ENCODE results near the gene PPP1R3A.

The PPP1R3A gene

GRCh38 chr7:113878394-113878992, 40.3 kb downstream of the PPP1R3A start:
- DNase-seq (no peak), ATAC-seq (no peak)

- ATAC-seq (no peak), DNase-seq (no peak)
These were observed 43.6 kb downstream of the PPP1R3A start for GRCh38 chr7:113875224-113875623.

GRCh38 chr7:113873554-113874151, 45.2 kb downstream of the PPP1R3A start:
- DNase-seq: no peak
- ATAC-seq: no peak

- ATAC-seq: no peak
These were observed 45.8 kb downstream of the PPP1R3A start for GRCh38 chr7:113872981-113873380.

GRCh38 chr7:113867325-113867724, 51.5 kb downstream of the PPP1R3A start:
- no peak for DNase-seq
- ATAC-seq: no peak

More at GRCh38 chr7:113872981-113873380, 45.8 kb downstream of the PPP1R3A start:
- DNase-seq: no peak

- ATAC-seq: no peak
- no peak for DNase-seq
These were observed 62.8 kb downstream of the PPP1R3A start for GRCh38 chr7:113856010-113856409.

GRCh38 chr7:113840954-113841353, 77.9 kb downstream of the PPP1R3A start:
- DNase-seq: no peak
- ATAC-seq: no peak

- DNase-seq (no peak), ATAC-seq (no peak)
These were observed 83.4 kb downstream of the PPP1R3A start for GRCh38 chr7:113835367-113835766.

- ATAC-seq (no peak), DNase-seq (no peak)
These were observed 86.5 kb downstream of the PPP1R3A start for GRCh38 chr7:113832196-113832745.

- ATAC-seq (no peak), DNase-seq (no peak)
These were observed 87.3 kb downstream of the PPP1R3A start for GRCh38 chr7:113831556-113831955.

- no peak for DNase-seq
- no peak for ATAC-seq
These were observed 90.2 kb downstream of the PPP1R3A start for GRCh38 chr7:113828581-113828980.
